Activated CD8-positive, alpha-beta memory T cell treated with anti-CD3 and anti-CD28 coated beads for 24 hours (primary cell): Measurements from ENCODE around the gene FAM241B.

ENCODE experiments used
- DNase-seq: peaks from one replicate; pipeline ENCODE4 v3.0.0-alpha.2; 2020

Gene FAM241B

DNA sequence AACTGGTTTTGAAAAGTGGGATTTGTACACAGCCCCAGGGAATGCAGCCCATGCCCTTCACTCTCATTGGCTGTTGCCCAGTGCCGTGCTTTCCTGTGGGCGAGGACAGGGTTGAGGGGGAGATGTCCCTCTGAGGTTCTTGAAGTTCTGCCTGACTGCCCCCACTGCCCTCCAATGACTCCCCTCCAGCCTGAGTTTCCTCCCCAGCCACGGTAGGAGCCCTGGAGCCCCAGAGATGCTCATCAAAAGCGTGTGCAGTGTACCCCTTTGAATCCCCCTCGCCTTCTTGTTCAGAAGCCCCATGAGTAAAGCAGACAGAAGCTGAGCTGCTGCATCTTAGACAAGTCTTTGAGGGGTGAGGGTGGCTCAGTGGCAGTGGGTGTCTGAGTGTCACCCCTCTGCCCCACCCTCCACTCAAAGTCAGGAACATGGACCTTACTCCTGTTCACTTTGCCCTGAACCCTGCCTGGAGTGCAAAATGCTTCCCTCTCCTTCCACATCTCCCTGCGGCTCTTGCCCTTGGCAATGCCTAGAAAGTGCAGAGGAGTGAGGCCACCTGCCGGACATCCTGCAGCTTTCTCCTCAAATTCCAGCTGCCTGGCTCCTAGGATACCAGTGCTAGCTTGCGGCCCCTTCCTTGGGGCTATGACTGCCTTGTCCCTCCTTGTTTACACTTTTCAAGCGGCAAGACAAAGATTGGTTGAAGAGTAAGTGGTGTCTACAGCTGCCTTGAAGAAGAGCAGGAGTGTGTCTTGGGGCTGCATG is 19.9 kb downstream of the FAM241B start:
- DNase-seq, result no peak

DNA sequence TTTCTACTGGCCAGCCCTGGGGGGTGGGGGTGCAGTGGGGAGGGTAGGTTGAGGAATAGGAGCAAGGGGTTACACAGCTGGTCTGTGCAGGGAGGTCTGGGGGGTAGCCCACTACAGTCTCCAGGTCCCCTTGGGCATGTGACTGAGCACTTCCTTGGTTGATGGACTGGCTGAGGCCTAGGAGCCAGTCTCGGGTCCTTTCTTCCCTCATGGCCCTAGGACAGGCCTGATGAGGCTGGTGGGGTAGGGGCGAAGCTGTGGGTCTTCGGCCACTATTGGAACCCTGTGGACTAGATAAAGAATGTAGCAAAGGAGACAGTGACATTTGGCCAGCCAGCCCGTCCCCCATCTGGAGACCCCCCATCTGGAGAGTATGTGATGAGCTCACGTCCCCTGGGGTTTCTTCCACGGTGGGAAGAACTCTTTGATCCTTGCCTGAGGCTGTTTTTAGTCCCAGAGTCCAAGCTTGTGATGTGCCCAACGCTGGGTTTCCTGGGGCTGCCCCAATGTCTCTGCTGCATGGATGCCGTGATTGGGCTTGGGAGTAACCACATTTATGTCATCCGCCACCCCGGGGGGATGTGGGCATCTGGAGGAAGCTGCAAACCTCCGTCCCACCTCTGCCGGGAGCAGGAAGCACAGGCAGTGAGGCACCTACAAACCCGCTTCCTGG is 20.7 kb downstream of the FAM241B start:
- no peak for DNase-seq

DNA sequence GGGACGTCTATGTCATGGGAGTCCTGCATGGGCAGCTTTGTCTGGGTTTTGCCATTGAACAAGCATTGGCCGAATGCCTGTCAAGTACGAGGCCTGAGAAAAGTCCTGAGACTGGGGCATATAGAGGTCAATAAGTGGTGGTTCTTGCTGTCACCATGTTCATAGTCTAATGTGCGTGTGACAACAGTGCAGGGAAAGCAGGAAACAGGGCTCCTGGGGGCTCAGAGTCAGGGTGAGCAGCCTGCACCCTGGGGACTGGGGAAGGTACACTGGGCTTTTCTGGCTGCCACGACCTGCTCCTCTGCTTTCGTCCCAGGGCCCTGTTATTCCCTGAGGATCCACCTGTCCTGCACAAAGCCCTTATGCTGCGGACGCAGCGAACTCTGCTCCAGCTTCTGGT is 21.3 kb downstream of the FAM241B start:
- DNase-seq, result no peak

DNA sequence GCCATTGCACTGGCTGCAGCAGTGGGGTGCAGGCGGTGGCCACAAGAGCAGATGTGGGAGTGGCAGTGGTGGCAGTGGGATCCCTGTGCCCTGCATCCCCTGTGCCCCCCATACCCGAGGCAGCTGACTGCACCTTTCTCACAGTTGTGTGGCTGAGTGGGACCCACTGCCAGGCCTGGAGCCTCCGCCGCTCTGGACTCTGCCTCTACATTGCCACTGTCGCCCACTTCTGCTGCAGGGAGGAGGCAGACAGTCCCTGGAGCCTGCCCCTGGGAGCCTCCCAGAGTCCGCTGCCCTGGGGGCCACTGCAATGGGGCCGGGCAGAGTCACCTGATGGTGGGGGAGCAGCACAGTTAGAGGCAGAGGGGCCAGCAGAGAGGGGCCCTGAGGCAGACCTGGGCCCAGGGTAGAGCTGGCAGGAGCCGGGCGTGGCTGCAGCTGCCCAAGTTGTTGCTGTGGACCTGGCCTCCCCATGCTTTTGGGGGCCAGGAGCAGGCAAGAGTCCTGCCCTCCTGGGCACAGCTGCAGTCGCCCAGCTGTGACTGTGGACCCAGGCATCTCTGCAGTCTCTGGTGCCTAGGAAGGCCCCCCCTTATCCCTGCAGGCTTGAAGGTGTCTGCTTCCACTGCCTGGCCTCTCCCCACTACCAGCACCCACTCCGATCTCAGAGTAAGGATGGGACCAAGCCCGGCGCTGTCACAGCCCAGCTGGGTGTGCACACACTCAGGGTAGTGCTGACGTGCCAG is 22.2 kb downstream of the FAM241B start:
- no peak for DNase-seq

DNA sequence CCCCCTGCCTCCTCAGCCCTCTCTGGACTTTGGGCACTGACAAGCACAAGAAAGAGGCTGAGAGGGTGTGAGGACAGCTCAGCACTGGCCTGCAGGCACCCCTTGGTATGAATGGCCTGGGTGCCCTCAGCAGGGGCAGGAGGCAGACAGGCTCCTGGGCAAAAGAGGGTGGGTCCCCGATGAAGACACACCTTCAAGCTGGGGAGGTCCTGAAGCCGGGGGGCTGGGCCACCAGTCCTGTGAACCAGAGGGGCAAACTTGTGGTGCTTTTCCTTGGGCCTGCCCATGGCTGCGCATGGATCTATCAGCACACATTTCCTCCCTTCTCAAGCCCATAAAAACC is 22.8 kb downstream of the FAM241B start:
- no peak for DNase-seq

DNA sequence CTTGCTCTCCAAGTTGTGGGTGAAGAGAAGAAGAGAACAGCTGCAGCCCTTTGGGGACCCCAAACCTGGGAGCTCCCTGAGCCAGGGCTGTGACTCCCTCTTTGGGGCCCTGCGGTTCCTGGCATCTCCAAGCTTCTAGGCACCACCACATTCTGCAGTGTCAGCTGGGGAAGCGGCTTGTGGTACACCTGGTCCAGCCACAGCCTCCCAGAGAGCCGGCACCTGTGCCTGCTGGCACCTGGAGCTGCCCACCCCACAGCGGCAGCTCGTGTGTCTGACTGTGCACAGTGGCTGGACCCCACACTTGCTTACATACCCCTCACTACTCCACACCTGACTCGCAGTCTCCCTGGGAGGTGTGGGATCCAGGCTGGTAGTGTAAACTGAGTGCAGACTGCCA is 23.5 kb downstream of the FAM241B start:
- no peak for DNase-seq

DNA sequence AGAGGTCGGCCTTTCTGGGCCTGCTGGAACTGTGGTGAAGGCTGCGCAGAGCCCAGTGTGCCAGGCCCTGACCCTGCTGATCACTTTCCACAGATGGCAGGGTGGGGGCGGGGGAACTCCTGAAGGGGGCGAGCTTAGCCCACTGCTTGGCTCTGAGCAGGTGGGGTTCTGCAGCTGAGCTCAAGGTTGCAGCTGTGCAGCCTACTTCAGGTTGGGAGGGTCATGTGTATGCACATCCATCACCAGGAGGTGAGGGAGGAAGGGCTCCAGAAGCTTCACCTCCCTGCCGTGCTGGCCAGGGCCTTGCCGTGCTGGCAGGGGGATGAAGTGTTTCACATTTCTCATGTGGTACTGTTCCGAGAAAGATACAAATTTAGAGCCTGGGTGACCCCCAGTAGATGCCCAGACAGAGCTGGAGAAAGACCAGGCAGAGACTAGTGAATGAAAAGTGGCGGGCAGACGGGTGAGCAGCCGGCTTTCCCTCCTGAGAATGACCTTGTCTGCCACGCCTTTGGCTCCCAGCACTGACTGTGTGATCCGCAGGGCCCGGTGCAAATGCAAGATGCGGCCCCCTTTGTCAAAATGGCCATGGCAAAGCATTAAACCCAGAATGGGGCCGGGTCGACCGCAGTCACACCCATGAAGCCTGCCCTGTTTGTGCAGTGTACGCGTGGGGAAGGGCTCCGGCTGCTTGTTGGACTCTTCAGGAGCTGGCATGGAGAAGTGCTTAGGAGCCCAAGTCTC is 25.2 kb downstream of the FAM241B start:
- DNase-seq, result no peak

DNA sequence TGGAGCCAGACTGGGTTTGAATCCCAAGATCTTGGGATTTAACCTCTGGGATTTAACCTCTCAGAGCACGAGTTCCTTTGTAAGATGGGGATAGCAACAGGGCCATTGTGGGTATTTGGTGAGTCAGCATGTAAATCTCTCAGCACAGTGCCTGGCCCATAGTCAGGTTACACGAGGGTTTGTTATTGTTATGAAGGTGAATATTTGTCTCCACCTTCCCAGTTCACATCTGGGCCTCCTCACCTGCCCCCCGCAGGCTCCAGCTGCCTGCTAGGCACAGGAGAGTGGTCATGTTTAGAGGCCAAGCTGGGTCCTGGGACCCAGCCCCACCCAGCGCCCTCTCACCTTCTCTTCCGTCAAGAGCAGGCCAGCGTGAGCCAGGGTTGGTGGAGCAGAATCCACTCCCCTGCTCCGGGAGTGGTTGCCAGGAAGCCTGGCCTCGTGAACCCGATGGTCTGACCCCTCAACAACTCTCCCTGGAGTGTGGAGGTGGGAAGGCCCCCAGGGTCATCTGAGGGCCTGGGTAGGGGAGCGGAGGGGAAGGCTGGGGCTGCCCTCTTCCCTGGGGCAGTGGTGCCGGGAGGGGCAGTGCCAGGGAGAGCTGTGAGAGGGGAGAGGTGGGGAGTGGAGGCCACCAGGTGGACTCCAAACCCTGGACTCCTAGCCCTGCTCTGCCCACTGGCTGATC is 26.0 kb downstream of the FAM241B start:
- DNase-seq, result no peak

DNA sequence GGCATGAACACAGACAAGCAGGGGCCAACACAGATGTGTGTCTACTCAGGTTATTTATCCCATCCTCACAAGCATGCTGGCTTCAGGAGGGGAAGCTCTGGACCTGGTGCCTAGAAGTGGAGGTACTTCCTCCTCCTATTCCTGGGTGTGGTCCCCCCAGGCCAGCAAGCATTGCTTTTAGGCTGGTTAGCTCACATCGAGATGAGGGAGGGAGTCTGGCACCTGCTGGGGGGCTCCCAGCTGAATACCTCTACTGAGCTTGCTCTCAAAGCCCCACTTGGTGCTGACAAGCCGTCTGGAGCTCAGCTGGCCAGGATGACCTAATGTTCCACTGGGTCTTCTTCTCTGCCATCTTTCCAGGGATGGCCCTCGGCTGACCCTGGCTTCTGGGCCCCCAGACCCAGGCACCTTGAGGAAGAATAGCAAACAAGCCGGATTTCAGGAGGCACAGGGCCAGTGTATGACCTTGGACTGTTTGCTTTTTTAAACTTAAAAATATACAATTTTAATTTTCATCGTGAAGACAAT is 26.8 kb downstream of the FAM241B start:
- DNase-seq, result no peak

DNA sequence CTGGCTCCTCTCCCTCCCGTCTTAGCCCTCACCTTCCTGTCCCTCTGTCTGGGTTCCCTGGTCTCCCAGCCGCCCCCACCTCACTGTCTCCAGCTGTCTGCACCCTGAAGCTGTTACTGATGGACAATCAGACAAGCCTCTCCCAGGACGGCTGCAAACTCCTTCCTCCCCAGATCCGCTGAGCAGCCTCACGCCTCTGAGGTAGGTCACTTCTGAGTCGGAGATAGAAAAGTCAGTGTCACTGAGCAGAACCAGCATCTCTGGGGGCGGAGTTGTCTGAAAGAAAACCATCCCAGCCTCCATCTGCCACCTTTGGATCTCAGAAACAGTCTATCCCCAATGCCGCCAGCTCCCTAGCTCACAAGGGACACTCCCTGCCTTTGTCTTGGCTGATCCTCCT is 27.4 kb downstream of the FAM241B start:
- no peak for DNase-seq

DNA sequence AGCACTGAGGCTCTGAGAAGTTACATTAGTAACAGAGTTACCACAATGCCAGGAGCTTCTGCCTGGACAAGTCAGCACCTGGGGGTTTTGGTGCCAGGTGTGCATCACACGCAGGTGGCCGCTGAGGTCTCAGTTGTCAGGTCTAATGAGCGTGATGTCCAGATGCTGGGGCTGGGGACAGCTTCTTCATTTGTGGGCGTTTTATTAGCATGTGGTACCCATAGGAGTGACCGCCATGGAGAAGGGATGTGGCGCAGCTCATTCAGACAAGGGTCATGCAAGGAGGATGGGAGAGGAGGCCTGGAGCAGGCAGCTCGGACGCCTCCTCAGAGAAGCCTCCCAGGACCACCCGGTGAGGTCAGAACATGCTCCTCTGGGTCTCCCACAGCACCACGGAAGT is 27.8 kb downstream of the FAM241B start:
- DNase-seq, result no peak

DNA sequence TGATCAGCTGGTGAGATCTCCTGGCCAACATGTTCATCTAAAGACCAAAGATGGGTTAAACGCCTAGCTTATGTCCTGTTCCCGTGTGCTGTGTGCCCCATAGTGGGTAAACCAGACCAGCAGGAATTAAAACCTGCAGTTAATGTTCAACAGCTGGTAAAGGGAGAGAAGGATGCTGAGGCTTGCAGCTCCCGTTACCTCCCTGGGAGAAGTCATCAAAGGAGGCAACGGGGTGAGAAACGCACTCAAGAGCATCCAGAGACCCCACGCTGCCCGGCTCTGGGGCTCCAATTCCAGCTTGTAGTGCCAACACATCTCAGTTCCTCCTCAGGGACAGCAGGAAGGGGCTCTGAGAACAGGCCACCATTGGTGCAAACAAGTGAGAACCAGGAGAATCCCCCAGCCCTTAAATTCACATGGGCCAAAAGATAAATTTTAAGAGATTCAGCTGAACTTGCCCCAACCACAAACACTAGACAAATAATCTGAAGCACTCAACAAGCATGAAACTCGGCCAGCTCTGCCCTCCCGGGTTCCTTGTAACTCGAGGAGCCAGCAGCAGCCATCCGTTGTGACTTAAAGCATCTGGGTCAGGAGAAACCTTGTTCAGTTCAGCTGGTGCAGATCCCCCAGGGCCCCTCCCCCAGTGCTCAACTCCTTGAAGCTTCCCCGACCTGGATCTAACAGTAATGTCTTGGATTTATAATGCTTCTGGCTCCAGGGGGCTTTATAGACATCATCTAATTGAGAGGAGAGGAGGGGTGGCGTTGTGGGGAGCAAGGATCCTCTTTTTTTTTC is 29.4 kb downstream of the FAM241B start:
- no peak for DNase-seq

DNA sequence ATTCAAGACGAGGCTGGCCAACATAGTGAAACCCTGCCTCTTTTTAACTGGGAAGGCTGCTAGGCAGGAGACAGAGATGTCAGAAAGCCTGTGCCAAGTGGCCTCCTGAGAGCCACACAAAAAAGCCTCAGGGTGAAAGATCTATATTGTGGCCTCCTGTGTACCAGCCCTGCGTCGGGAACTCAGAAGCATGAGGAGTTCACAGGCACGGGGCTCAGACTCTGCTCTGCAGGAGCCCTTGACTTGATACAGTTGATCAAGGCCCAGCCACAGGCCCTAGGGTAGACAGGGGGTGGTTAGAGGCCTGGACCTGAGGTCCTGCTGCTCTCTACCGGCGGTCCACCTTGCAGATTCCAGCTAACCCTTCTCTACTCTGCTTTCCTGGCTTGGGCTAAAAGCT is 30.2 kb downstream of the FAM241B start:
- no peak for DNase-seq

DNA sequence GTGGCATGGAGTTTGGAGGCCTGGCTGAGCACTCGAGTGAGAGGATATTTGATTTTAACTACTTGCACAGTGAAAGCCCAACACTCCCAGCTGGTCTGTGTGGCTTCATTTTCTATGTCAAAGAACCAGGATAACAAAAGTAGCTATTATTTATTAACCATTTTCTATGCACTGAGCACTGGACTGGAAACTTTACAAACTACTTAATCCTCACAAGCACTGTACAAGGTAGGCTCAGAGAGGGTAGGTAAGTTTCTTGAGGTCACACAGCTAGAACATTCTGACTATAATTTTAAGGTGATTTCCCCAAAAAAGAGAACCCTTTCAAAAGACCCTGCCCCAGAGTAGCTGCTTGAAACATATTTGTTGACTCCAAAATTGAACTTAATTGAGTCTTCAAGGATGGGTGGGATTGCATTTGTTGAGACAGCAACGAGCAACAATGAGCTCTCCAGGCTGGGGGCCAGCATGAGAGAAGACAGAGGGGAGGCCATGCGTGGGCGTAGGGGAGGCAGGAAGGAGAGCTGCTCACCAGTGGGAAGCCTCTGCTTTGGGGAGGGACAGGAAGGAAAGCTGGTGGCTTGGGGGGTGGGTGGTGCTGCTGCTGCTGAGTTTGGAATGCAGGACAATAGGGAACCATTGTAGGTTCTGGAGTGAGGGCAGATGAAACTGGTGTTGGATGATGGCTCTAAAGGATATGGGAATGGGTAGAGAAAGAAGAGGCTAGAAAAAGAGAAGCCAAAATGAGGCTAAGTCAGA is 31.5 kb downstream of the FAM241B start:
- no peak for DNase-seq

DNA sequence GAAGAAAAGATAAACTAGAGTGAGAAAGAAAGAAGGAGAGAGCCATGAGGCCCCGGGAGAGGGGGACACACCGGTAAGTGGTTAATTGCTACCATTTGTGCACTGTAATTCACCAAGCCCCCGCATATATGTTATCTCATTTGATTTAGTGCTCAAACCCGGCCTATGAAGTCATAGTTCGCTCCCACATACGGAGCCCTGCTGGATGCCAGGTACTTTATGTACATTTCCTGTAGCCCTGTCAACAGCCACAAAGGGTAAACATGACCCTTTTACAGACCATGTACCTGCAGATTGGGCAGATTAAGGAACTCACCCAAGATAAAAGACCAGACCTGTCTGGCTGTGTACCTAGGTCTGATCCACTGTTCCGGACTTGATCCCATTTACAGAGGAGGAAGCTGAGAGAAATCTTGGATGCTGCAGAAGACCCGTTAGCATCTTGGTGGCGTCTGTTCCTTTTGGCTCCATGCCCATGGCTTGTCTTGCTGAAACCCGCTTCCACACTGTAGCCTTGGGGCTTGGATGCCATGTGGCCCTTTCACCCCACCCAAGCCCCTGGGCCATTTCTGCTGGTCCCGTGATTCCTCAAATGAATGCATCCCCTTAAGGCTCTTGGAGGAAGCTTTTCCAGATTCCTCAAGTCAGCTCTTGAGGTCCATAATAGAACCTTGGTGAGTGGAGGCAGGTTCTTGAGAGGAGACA is 32.3 kb downstream of the FAM241B start:
- DNase-seq, result no peak

DNA sequence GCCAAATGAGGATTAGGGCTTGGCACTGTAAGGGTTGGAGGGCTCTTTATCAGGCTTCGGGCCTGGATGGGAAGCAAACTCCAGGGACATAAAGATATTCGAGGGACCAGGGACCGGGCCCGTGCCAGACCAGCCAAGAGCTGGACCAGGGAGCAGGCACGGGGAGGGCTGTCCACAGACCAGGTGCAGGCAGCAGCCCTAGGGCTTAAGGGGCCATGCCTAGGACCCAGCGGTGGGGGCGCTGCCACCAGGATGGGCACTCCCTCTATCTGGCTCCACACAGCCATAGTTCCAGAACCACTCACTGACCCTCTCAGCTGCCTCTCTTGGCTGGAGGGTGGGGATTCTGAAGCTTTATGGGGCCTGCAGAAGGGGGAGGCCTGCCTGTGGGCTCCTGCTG is 32.9 kb downstream of the FAM241B start:
- DNase-seq, result no peak

DNA sequence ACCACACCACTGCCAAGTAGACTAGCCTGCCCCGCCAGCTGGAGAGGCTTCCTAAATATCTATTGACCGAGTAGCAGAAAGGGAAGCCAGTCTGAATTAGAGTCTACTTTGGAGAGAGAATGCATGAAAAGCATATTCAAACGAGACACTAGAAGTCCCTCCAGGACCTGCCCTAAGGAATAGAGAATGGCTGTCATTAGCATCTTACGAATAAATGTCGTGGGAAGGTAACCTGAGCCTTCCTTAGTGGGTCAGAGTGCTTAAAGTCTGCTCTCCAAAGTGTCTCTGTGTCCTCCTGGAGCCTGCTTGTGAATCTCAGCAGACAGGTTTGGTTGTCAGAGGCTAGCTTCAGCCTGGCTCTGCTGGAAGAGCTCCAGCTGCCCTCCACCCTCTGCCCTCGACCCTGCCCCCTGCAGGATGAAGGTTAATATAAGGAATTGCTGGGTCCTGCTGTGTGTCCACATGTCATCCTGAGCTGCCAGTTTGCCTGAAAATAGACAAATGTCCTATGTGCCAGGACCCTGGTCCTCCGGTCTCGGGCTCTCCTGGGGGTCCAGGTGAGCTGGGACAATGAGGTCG is 33.4 kb downstream of the FAM241B start:
- no peak for DNase-seq

DNA sequence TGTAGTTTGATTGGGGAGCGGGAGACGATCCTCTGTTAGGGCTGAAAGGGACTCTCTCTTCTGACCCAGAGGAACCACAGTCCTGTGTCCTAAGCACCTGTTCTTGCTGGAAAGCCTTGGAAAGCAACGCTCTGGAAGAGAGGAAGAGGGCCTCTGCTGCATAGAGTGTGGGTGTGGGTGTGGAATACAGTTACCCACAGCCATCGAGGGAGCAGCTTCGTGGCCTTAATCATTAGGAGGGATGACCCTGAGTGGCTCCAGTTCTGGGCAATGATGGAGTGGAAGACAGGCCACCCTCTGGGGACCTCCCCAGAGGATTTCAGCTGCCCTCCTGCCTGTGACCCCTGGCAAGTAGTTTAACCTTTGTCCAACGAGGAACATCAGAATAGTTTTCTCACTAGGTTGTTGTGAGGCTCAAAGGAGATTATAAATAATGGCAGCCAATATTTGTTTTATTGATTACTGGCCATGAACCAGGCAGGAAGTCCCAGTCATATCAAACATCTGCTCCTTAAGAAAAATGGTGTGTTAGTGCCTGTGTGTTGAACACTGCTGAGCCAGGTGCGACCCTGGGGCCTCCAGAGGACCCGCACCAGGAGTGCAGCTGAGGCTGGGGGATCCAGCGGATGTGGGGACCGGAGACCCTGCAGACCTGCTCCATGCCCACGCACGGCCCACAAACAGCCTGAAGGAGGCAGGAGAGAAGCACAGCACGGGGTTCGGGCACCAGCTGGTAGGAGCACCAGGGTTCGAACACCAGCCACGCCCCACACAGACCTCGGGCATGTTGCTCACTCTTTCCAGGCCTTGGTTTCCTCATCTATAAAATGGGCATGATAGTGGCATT is 35.6 kb downstream of the FAM241B start:
- no peak for DNase-seq

DNA sequence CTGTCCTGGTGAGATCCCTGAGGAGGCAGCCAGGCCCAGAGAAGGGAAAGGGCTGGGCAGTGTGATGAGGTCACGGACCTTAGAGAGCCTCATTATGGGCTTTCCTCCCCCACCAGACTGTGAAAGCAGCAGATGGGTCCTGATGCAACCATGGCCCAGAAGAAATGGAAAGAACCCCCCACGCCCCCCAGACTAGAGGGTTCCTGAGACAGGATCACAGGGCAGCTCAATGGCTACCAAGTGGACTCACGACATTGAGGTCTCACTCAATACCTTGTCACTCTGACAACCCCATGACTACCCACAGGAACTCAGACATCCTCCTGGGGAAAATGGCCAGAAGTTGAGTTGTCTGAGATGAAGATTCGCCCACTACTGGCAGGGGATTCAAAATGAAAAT is 36.7 kb downstream of the FAM241B start:
- DNase-seq, result no peak
